Measurements from ENCODE around the gene TMEM191C.
"Not testable (repeated sequence)": the region's sequence is repeated elsewhere in the genome, so short reads cannot be mapped to it uniquely, and the experiment has no call there.

Gene TMEM191C

DNA sequence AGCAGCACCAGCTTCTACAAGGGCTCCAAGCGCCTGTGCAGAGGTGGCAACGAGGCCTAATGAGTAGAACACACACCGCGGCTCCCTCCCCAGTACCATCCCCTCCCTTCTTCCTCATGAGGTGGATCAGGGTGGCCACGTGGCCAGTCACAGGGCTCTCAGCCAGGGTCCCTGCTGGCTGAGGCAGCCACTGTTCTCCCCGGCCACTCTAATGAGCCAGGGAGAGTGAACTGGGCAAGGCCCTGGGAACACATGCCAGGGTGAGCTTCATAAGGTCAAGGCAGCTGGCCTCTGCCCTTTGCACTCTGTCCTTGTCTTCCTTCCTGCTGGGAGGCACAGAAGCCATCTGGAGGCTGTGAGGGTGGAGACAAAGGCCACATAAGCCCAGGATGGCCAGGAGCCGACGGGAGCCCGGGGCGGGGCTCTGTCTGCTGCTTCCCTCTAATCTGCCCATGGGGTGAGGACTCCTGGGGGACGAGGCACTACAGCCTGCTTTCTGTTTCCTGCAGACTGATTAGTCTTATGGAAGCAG lies 22.0 kb downstream of the TMEM191C start:
- not testable (repeated sequence) for H3K27ac Mint-ChIP-seq; H3K27me3 Mint-ChIP-seq (ENCODE audit: low read depth); H3K36me3 Mint-ChIP-seq (ENCODE audit: low read depth); DNase-seq (ENCODE audit: low spot score); H3K4me1 Mint-ChIP-seq (ENCODE audit: low read depth); H3K9me3 Mint-ChIP-seq; H3K4me3 Mint-ChIP-seq

- not testable (repeated sequence) for H3K36me3 Mint-ChIP-seq (ENCODE audit: low read depth); H3K9me3 Mint-ChIP-seq; H3K4me3 Mint-ChIP-seq; DNase-seq (ENCODE audit: low spot score); H3K4me1 Mint-ChIP-seq (ENCODE audit: low read depth); H3K27me3 Mint-ChIP-seq (ENCODE audit: low read depth); H3K27ac Mint-ChIP-seq
Observed at GRCh38 chr22:21490556-21490955, 23.4 kb downstream of the TMEM191C start.

- not testable (repeated sequence) for H3K9me3 Mint-ChIP-seq; H3K4me3 Mint-ChIP-seq; H3K27ac Mint-ChIP-seq; DNase-seq (ENCODE audit: low spot score); H3K36me3 Mint-ChIP-seq (ENCODE audit: low read depth); H3K4me1 Mint-ChIP-seq (ENCODE audit: low read depth); H3K27me3 Mint-ChIP-seq (ENCODE audit: low read depth)
Observed at GRCh38 chr22:21492271-21492670, 25.1 kb downstream of the TMEM191C start.

DNA sequence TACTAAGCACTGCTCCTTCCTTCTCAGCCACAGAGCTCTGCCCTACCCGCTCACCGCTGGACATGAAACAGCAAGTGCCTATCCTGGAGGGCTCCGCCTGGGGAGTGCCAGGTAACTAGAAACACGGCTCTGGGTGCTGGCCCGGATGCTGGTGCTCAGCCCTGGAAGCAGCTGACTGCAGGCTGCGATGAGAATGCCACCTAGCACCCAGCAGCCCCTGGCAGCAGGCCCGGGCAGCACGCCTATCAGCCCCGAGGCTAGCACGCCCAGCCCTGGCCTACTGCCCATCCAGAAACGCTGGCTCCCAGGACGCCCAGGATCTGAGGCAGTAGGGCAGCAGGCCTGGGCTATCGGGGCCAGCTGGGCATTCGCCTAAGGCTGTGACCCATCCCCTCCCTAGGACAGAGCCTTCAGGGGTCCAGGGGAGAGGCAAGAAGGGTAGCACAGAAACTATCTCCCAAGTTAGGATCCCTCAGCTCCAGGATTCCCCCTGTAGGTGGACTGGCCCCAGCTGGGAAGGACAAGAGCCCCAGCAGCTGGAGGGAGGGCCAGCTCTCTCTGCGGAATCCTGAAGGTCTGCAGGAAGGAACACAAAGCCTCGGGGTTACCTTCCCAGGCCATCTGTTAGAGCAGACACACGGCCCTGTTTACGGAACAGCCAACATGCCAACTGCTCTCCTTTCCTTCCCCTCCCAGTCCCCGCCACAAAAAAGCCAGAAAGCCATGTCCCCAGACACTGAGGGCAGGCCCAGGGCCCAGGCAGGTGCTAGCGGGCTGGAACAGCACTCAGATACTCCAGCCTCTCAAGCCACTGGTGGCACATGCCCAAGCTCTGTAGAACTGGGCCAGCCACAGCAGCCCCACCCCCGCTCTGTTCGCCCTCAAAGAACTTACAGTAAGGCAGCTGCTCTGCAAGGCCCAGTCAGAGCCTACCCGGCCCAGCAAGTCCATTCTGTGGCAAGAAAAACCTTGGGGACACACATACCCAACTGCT lies 26.9 kb downstream of the TMEM191C start:
- H3K36me3 Mint-ChIP-seq (ENCODE audit: low read depth); H3K4me1 Mint-ChIP-seq (ENCODE audit: low read depth); H3K9me3 Mint-ChIP-seq; H3K27ac Mint-ChIP-seq; H3K4me3 Mint-ChIP-seq; DNase-seq (ENCODE audit: low spot score); H3K27me3 Mint-ChIP-seq (ENCODE audit: low read depth): not testable (repeated sequence)

DNA sequence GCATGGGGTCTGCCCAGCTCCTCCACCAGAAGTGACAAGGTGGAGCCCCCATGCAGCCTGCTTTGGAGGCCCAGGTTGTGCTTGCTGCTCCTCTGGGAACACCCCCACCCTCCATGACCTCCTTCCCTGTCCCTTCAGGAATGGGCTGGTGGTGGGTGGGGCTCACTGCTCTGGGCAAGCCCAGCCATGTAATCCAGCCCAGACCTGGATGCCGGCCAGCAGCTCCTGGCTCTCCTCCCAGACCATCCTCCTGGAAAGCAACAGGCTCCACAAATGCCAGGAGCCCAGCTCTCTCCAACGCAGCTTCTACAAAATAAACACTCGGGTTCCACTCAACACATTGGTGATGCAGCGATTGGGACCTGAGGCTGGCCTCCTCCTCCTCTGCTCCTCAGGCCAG lies 30.8 kb downstream of the TMEM191C start:
- not testable (repeated sequence) for H3K4me3 Mint-ChIP-seq; H3K27me3 Mint-ChIP-seq (ENCODE audit: low read depth); H3K9me3 Mint-ChIP-seq; H3K36me3 Mint-ChIP-seq (ENCODE audit: low read depth); H3K27ac Mint-ChIP-seq; H3K4me1 Mint-ChIP-seq (ENCODE audit: low read depth); DNase-seq (ENCODE audit: low spot score)

- not testable (repeated sequence) for H3K36me3 Mint-ChIP-seq (ENCODE audit: low read depth); DNase-seq (ENCODE audit: low spot score); H3K9me3 Mint-ChIP-seq; H3K27ac Mint-ChIP-seq; H3K27me3 Mint-ChIP-seq (ENCODE audit: low read depth); H3K4me1 Mint-ChIP-seq (ENCODE audit: low read depth); H3K4me3 Mint-ChIP-seq
Observed at GRCh38 chr22:21498489-21498888, 31.3 kb downstream of the TMEM191C start.

DNA sequence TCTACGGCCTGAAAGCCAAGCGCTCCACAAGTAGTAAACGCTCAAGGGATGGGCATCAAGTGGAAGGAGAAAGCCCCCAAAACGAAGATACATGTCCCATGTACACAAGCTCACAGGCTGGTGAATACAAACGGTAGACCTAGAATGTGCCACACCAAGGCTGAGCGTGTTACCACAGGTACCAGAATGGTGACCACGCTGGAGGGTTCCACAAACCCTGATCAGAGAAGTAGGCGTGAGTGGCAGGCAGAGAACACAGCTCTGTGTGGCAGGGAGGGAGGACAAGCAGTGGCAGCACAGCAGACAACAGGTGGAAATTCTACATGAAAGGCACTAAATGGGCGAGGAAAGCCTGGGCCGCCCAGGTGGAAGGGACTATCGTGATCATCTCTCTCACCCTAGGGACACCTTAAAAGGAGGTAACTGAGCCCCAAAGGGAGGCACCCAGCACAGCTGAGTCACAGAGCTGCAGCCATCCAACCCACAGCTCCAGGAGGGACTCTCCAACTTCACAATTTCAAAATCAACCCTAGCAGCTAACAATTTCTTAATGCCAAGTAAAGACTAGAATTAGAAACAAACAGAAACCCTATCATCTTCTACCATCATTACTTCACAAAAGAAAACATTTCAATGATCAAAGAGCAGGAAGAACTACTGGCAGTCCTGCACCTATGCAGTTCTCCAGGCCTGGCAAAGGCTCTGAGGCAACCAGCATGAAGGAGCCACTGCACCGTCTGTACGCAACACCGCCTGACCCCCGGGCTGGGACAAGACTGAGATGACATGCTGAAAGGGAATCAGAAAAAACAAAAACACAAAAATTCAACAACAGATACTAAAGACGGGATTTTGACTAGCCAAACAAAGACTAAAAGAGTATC lies 32.7 kb downstream of the TMEM191C start:
- not testable (repeated sequence) for DNase-seq (ENCODE audit: low spot score); H3K9me3 Mint-ChIP-seq; H3K27ac Mint-ChIP-seq; H3K4me1 Mint-ChIP-seq (ENCODE audit: low read depth); H3K36me3 Mint-ChIP-seq (ENCODE audit: low read depth); H3K4me3 Mint-ChIP-seq; H3K27me3 Mint-ChIP-seq (ENCODE audit: low read depth)

- not testable (repeated sequence) for H3K9me3 Mint-ChIP-seq; H3K27me3 Mint-ChIP-seq (ENCODE audit: low read depth); DNase-seq (ENCODE audit: low spot score); H3K27ac Mint-ChIP-seq; H3K4me1 Mint-ChIP-seq (ENCODE audit: low read depth); H3K4me3 Mint-ChIP-seq; H3K36me3 Mint-ChIP-seq (ENCODE audit: low read depth)
Observed at GRCh38 chr22:21510397-21510796, 43.2 kb downstream of the TMEM191C start.

GRCh38 chr22:21512022-21512421 lies 44.8 kb downstream of the TMEM191C start:
- H3K9me3 Mint-ChIP-seq; H3K36me3 Mint-ChIP-seq (ENCODE audit: low read depth); H3K4me3 Mint-ChIP-seq: not testable (repeated sequence)

DNA sequence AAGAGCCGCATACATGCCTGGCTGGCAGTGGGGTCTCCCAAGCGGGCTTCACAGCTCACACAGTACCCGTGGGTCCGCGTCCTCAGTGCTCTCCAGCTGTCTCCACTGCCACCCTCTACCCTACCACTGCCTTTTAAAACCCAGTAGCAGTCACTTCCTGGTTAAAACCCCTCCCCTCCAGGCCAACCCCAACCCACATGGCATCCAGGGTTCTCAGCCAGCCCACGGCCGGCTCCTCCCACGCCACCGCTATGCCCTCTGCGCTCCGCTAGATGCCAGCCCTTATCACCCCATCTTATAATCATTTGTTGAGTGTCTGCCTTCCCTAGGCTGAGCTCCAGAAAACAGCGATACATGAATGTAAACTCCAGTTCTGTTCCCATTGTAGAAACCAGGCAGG lies 46.9 kb downstream of the TMEM191C start:
- not testable (repeated sequence) for DNase-seq (ENCODE audit: low spot score); H3K9me3 Mint-ChIP-seq; H3K4me3 Mint-ChIP-seq; H3K36me3 Mint-ChIP-seq (ENCODE audit: low read depth); H3K27ac Mint-ChIP-seq; H3K27me3 Mint-ChIP-seq (ENCODE audit: low read depth); H3K4me1 Mint-ChIP-seq (ENCODE audit: low read depth)

More at GRCh38 chr22:21512022-21512421, 44.8 kb downstream of the TMEM191C start:
- DNase-seq (ENCODE audit: low spot score); H3K4me1 Mint-ChIP-seq (ENCODE audit: low read depth); H3K27me3 Mint-ChIP-seq (ENCODE audit: low read depth); H3K27ac Mint-ChIP-seq: not testable (repeated sequence)

GRCh38 chr22:21515234-21515633 lies 48.0 kb downstream of the TMEM191C start:
- not testable (repeated sequence) for H3K27ac Mint-ChIP-seq; H3K9me3 Mint-ChIP-seq; H3K4me3 Mint-ChIP-seq; H3K27me3 Mint-ChIP-seq (ENCODE audit: low read depth); H3K4me1 Mint-ChIP-seq (ENCODE audit: low read depth); H3K36me3 Mint-ChIP-seq (ENCODE audit: low read depth); DNase-seq (ENCODE audit: low spot score)

- not testable (repeated sequence) for DNase-seq (ENCODE audit: low spot score); H3K27ac Mint-ChIP-seq; H3K36me3 Mint-ChIP-seq (ENCODE audit: low read depth); H3K27me3 Mint-ChIP-seq (ENCODE audit: low read depth); H3K4me1 Mint-ChIP-seq (ENCODE audit: low read depth); H3K9me3 Mint-ChIP-seq; H3K4me3 Mint-ChIP-seq
Observed at GRCh38 chr22:21516522-21516921, 49.3 kb downstream of the TMEM191C start.

DNA sequence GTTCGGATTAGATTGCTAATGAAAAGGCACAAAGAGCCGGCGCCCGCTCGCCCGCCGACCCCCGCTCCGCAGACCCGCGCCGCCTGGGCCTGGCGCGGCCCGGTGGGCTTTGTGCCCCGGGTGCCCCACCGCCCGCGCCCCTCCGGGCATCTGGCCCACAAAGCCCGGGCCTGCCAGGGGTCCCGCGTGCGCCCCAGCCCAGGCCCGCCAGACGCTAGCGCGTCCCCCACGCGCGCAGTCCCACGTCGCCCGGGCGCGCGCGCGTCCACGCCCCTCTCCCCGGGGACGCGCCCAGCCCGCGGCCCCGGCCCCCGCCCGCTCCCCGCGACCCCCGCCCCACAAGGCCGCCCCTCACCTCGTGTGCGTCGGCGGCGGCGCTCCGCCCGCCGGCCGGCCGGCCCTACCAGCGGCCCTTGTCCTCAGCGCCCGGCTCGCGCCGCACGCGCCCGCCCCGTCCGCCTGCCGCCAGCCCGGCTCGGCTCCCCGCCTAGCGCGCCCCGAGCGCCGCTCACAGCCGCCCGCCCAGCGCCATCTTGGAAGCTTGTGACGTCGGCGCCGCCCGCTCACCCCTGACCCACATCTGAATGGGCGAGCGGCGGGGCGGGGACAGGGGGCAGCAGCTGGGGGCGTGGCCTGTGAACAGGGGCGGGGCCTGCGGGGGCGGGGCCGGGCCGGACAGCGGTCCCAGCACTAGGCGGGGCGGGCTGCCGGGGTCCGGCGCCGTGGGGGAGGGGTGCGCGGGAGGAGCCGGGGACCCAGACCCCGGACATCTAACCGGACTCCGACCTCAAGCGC lies 50.0 kb downstream of the TMEM191C start:
- not testable (repeated sequence) for H3K4me1 Mint-ChIP-seq (ENCODE audit: low read depth); H3K36me3 Mint-ChIP-seq (ENCODE audit: low read depth); DNase-seq (ENCODE audit: low spot score); H3K27me3 Mint-ChIP-seq (ENCODE audit: low read depth); H3K9me3 Mint-ChIP-seq; H3K27ac Mint-ChIP-seq; H3K4me3 Mint-ChIP-seq

All from T-helper 2 cell treated with Interferon-gamma antibody and Interleukin-4, amounts not matched to agents 5 μg/mL and 100 μg/mL, for 36 hours (primary cell).